Brain microvascular endothelial cell (primary cell): Measurements from ENCODE around the gene ZNF451.
A peak's percentile ranks its signal among the peaks of the same experiment; 100 is the strongest.
"Not testable (repeated sequence)": the region's sequence is repeated elsewhere in the genome, so short reads cannot be mapped to it uniquely, and the experiment has no call there.

Experiments used
- DNase-seq: peaks from one replicate; pipeline ENCODE4 v3.0.0-alpha.2; 2020
- H3K27ac ChIP-seq: fragments of 250-450 bp; sonication (Bioruptor Pico); 2 replicates; pipeline ENCODE4 v1.5.1; 2020; ENCODE audit warnings: mild to moderate bottlenecking, moderate library complexity
- H3K27me3 ChIP-seq: fragments of 250-450 bp; sonication (Bioruptor Pico); replicated peaks from 2 replicates; pipeline ENCODE4 v1.5.1; 2020; ENCODE audit warnings: mild to moderate bottlenecking
- H3K36me3 ChIP-seq: fragments of 250-450 bp; sonication (Bioruptor Pico); replicated peaks from 2 replicates; pipeline ENCODE4 v1.5.1; 2020; ENCODE audit warnings: mild to moderate bottlenecking
- H3K4me3 ChIP-seq: 2 replicates; pipeline ENCODE4 v1.5.1; 2011; ENCODE audit warnings: low read depth, mild to moderate bottlenecking, control low read depth, low read length, moderate library complexity
- in situ Hi-C: cut with HindIII; loops from 2 replicates; pipeline ENCODE4 v1.10.0; 2017; ENCODE audit warnings: low sequenced_read_pairs, low pct_ligation_motif_present
- TF ChIP-seq, protein P1 (sequence below): IDR thresholded peaks from 2 replicates; pipeline ENCODE4 v1.5.1; 2011; ENCODE audit warnings: low read depth, mild to moderate bottlenecking, moderate library complexity, low read length, control low read depth, inconsistent platforms; ENCODE audit errors: missing control alignments

Gene ZNF451, protein sequence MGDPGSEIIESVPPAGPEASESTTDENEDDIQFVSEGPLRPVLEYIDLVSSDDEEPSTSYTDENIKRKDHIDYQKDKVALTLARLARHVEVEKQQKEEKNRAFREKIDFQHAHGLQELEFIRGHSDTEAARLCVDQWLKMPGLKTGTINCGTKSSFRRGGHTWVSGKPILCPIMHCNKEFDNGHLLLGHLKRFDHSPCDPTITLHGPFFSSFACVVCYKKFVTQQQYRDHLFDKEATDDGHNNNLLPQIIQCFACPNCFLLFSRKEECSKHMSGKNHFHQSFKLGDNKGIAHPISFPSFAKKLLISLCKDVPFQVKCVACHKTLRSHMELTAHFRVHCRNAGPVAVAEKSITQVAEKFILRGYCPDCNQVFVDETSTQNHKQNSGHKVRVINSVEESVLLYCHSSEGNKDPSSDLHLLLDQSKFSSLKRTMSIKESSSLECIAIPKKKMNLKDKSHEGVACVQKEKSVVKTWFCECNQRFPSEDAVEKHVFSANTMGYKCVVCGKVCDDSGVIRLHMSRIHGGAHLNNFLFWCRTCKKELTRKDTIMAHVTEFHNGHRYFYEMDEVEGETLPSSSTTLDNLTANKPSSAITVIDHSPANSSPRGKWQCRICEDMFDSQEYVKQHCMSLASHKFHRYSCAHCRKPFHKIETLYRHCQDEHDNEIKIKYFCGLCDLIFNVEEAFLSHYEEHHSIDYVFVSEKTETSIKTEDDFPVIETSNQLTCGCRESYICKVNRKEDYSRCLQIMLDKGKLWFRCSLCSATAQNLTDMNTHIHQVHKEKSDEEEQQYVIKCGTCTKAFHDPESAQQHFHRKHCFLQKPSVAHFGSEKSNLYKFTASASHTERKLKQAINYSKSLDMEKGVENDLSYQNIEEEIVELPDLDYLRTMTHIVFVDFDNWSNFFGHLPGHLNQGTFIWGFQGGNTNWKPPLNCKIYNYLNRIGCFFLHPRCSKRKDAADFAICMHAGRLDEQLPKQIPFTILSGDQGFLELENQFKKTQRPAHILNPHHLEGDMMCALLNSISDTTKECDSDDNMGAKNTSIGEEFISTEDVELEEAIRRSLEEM

GRCh38 chr6:57089687-57090457, at the start of gene ZNF451:
Gene ZNF451, plus strand, starts transcription at chr6:57090188. Its CDS starts 66 bp downstream, at chr6:57090254.
- in situ Hi-C loops, result no loop called here
- no peaks in the 10 kb centered on the region for H3K27me3 ChIP-seq
- peak within 1 kb of the TSS; percentile 67 for H3K4me3 ChIP-seq
- TF ChIP-seq, protein P1, sequence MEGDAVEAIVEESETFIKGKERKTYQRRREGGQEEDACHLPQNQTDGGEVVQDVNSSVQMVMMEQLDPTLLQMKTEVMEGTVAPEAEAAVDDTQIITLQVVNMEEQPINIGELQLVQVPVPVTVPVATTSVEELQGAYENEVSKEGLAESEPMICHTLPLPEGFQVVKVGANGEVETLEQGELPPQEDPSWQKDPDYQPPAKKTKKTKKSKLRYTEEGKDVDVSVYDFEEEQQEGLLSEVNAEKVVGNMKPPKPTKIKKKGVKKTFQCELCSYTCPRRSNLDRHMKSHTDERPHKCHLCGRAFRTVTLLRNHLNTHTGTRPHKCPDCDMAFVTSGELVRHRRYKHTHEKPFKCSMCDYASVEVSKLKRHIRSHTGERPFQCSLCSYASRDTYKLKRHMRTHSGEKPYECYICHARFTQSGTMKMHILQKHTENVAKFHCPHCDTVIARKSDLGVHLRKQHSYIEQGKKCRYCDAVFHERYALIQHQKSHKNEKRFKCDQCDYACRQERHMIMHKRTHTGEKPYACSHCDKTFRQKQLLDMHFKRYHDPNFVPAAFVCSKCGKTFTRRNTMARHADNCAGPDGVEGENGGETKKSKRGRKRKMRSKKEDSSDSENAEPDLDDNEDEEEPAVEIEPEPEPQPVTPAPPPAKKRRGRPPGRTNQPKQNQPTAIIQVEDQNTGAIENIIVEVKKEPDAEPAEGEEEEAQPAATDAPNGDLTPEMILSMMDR, result no peak
- H3K36me3 ChIP-seq, result peaks cover 15% of the 10 kb centered on the region
- H3K27ac ChIP-seq, result peak within 1 kb of the TSS; percentile 84
- peak; percentile 96 for DNase-seq

DNA sequence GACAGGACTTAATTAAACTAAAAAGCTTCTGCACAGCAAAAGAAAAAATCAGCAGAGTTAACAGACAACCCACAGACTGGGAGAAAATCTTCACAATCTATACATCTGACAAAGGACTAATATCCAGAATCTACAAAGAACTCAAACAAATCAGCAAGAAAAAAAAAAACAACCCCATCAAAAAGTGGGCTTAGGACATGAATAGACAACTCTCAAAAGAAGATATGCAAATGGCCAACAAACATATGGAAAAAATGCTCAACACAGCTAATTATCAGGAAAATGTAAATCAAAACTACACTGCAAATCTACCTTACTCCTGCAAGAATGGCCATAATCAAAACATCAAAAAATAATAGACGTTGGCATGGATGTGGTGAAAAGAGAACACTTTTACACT, 45.9 kb upstream of the ZNF451 start:
- in situ Hi-C loops, H3K36me3 ChIP-seq, H3K27me3 ChIP-seq, DNase-seq, H3K4me3 ChIP-seq, H3K27ac ChIP-seq: not testable (repeated sequence)

GRCh38 chr6:57044568-57044967, 45.4 kb upstream of the ZNF451 start:
- Histone ChIP-seq H3K27me3 (no peaks in the 10 kb centered on the region), H3K27ac (no peak overlapping the region), H3K36me3 (no peaks in the 10 kb centered on the region), H3K4me3 (no peak overlapping the region)
- no peak for DNase-seq
- TF ChIP-seq, protein P1, result no peak
- in situ Hi-C loops, result no loop called here

- peak within 1 kb of the TSS; percentile 80 for H3K27ac ChIP-seq
- peak within 1 kb of the TSS; percentile 63 for H3K4me3 ChIP-seq
- peak; percentile 84 for DNase-seq
- H3K27me3 ChIP-seq, H3K36me3 ChIP-seq, in situ Hi-C loops: not testable (repeated sequence)
These were observed 43.4 kb upstream of the ZNF451 start, which contains the start of gene KIAA1586 for GRCh38 chr6:57046332-57047256. Gene KIAA1586, plus strand, starts transcription at chr6:57046693. Its CDS starts 63 bp downstream, at chr6:57046756.

DNA sequence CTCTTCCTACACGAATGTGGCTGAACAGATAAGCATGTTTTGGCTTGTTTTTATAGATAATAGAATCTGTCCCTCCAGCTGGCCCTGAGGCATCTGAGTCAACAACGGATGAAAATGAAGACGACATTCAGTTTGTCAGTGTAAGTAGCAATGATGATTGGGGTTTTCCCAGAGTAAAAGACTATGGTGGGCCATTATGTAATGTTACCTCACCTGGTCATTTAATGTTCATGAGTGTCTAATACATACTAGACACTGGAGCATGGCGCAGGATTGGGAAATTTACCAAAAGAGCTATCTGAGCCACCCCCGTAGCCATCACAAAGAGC, 42.8 kb upstream of the ZNF451 start:
- H3K36me3 ChIP-seq, H3K4me3 ChIP-seq, H3K27me3 ChIP-seq, H3K27ac ChIP-seq, in situ Hi-C loops, DNase-seq: not testable (repeated sequence)

DNA sequence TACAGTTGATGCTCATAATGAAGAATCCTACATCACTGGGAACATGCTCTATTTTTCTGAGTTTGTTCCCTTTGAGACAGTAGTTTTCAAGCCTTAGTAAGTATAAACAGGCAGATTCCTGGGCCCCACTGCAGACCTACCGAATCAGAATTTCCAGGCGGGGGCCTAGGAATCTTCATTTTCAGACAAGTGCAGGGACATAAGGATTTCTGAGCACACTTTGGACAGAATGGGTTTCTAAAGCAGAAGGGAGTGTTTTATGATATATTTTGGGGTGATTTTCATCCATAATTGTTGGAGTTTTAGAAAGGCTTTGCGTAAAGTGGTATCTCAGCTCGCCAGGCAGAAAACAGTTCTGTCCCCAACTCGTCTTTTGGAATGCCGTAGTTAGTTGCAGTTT, 42.1 kb upstream of the ZNF451 start:
- H3K27me3 ChIP-seq, in situ Hi-C loops, H3K27ac ChIP-seq, DNase-seq: not testable (repeated sequence)
- H3K36me3 ChIP-seq, result peaks cover 12% of the 10 kb centered on the region
- peak overlapping the region; percentile 15 for H3K4me3 ChIP-seq

- no peak overlapping the region for H3K4me3 ChIP-seq
- no peak for DNase-seq
- H3K27me3 ChIP-seq, result no peaks in the 10 kb centered on the region
- H3K27ac ChIP-seq, result no peak overlapping the region
- peaks cover 17% of the 10 kb centered on the region for H3K36me3 ChIP-seq
- TF ChIP-seq, protein P1, result no peak
- in situ Hi-C loops, result no loop called here
These were observed 41.4 kb upstream of the ZNF451 start for GRCh38 chr6:57048577-57048976.
